ENCODE data around the gene HIVEP1. TPM values are rescaled to one million over a fixed set of nuclear protein-coding genes. Genes with fewer than 3 reads are reported as not detected.

HIVEP1 gene
- total and polyA plus RNA-seq, 2 of the 8 experiments (the other 6 are each of a cell fraction or from before 2014, with no cell fraction given): 22.6 to 23.1 TPM

GRCh38 chr6:12189150-12189549 lies 177.0 kb downstream of the HIVEP1 start:
- no peak overlapping the region for H2BK12ac ChIP-seq (ENCODE audit: low read depth, low read length)
- DNase-seq (ENCODE audit: low read depth in 1 of 2, low spot score in 2 of 2) (no peak), FAIRE-seq (no peak)
- H2AFZ ChIP-seq (ENCODE audit: low read length): no peak overlapping the region
- H3K4me2 ChIP-seq (ENCODE audit: insufficient read depth in 1 of 2, low read depth in 2 of 2, low read length in 2 of 2): no peak overlapping the region
- no peaks in the 10 kb centered on the region for H3K9me3 ChIP-seq (ENCODE audit: insufficient read depth in 2 of 2, low read depth in 1 of 2, low read length in 1 of 2)
- no peak overlapping the region for H2BK120ac ChIP-seq (replicated peaks; ENCODE audit: low read depth, low read length)
- no peak overlapping the region for H3K23ac ChIP-seq (ENCODE audit: insufficient read length)
- ChIA-PET POLR2A (ENCODE audit: partially characterized antibody) (no interaction called here), CTCF (ENCODE audit: partially characterized antibody) (no interaction called here)
- H2BK15ac ChIP-seq (ENCODE audit: low read length): no peak overlapping the region
- no peak overlapping the region for H3K14ac ChIP-seq (ENCODE audit: insufficient read length)
- no peaks in the 10 kb centered on the region for H4K20me1 ChIP-seq (replicated peaks in 1 of 2; ENCODE audit: control insufficient read depth in 1 of 2, insufficient read depth in 2 of 2, low read length in 2 of 2)
- H3K36me3 ChIP-seq (ENCODE audit: control insufficient read depth in 2 of 4, insufficient read depth in 4 of 4, low read length in 3 of 4): no peaks in the 10 kb centered on the region
- no peaks in the 10 kb centered on the region for H3K27me3 ChIP-seq (replicated peaks in 1 of 4; ENCODE audit: control insufficient read depth in 3 of 4, extremely low read depth in 1 of 4, insufficient read depth in 3 of 4, low read length in 3 of 4)
- H4K91ac ChIP-seq (replicated peaks; ENCODE audit: insufficient read length, low read length): no peak overlapping the region
- H3K79me2 ChIP-seq (ENCODE audit: control insufficient read depth in 1 of 2, insufficient read depth in 2 of 2, low read length in 2 of 2): no peaks in the 10 kb centered on the region
- no peak overlapping the region for H4K8ac ChIP-seq (ENCODE audit: extremely low read depth, insufficient read depth, low read length)
- no peak overlapping the region for H2AK5ac ChIP-seq (ENCODE audit: low read depth, low read length)
- H3K4me3 ChIP-seq (ENCODE audit: extremely low read depth in 1 of 4, insufficient read depth in 2 of 4, low read depth in 3 of 4, low read length in 4 of 4): no peak overlapping the region
- no peaks in the 10 kb centered on the region for H3K23me2 ChIP-seq (ENCODE audit: low read depth, low read length)
- no peak overlapping the region for H2BK5ac ChIP-seq (ENCODE audit: low read depth, low read length)
- no peak overlapping the region for H3K56ac ChIP-seq (replicated peaks; ENCODE audit: insufficient read length, low read depth, low read length)
- no peaks in the 10 kb centered on the region for H3K4me1 ChIP-seq (replicated peaks in 1 of 4; ENCODE audit: control insufficient read depth in 3 of 4, insufficient read depth in 4 of 4, low read length in 3 of 4)
- no peak overlapping the region for H3K18ac ChIP-seq (ENCODE audit: extremely low read depth, low read length)
- no peak overlapping the region for H3K4ac ChIP-seq (replicated peaks; ENCODE audit: insufficient read length, low read depth, low read length)
- no peak overlapping the region for H4K5ac ChIP-seq (ENCODE audit: insufficient read length, low read depth, low read length)
- no peak overlapping the region for H3K27ac ChIP-seq (ENCODE audit: low read depth, low read length)
- H3K9ac ChIP-seq (replicated peaks in 1 of 4; ENCODE audit: extremely low read depth in 1 of 4, low read depth in 3 of 4, low read length in 3 of 4): no peak overlapping the region
- no peak overlapping the region for H2BK20ac ChIP-seq (ENCODE audit: low read length)
- no peaks in the 10 kb centered on the region for H3K79me1 ChIP-seq (ENCODE audit: low read depth, low read length)
- TF ChIP-seq EZH2 (IDR thresholded peaks at IDR 0.05; ENCODE audit: low read depth, low read length, severe bottlenecking) (no peak), SP2 (IDR thresholded peaks at IDR 0.05; ENCODE audit: low read length) (no peak), SUZ12 (IDR thresholded peaks at IDR 0.05; ENCODE audit: low read length) (no peak), BACH1 (IDR thresholded peaks at IDR 0.05; ENCODE audit: low read length) (no peak), YY1 (IDR thresholded peaks at IDR 0.05; ENCODE audit: low read depth, low read length) (no peak), GTF2F1 (IDR thresholded peaks at IDR 0.05; ENCODE audit: borderline replicate concordance, low read depth, low read length) (no peak), JUND (IDR thresholded peaks at IDR 0.05; ENCODE audit: low read length) (no peak), KDM1A (IDR thresholded peaks at IDR 0.05; ENCODE audit: borderline replicate concordance, low read length) (no peak), FOSL1 (IDR thresholded peaks at IDR 0.05; ENCODE audit: insufficient read depth, low read depth, low read length) (no peak), ATF2 (IDR thresholded peaks at IDR 0.05; ENCODE audit: low read length) (no peak), MAFK (IDR thresholded peaks at IDR 0.05; ENCODE audit: low read depth, low read length) (no peak), ZNF274 (IDR thresholded peaks at IDR 0.05; ENCODE audit: borderline replicate concordance, extremely low read depth, low read length) (no peak), HDAC2 (IDR thresholded peaks at IDR 0.05; ENCODE audit: borderline replicate concordance in 1 of 2, low read depth in 2 of 2, low read length in 2 of 2) (no peak), CHD2 (IDR thresholded peaks at IDR 0.05; ENCODE audit: low read length) (no peak), PHF8 (conservative IDR thresholded peaks at IDR 0.05; ENCODE audit: low read depth, low read length) (no peak)
